IMR-90 (cell line): ENCODE results near the gene ROS1. TPM values are rescaled to one million over a fixed set of nuclear protein-coding genes. Genes with fewer than 3 reads are reported as not detected.

Source experiments
- ATAC-seq: fragments of 200-7000 bp; cut with Tn5 transposase; 2 replicates; pipeline ENCODE4 v1.9.1; 2020; ENCODE audit warnings: low read depth, mild to moderate bottlenecking, moderate library complexity
- BruUV-seq: library from RNA; stranded (reverse); fragments of 400-500 nt; replicated peaks from 2 replicates; lab custom pipeline; 2021; lab: Mats Ljungman, UMichigan
- CTCF ChIA-PET: fragments of 300-600 bp; formaldehyde crosslinking; extraction: SDS; loops from one replicate; lab custom pipeline; 2021; ENCODE audit warnings: antibody characterized with exemption; lab: Yijun Ruan, JAX
- POLR2A ChIA-PET: fragments of 300-600 bp; sonication (Branson Sonifier 250); formaldehyde crosslinking; loops from one replicate; lab custom pipeline; 2022; ENCODE audit warnings: antibody characterized with exemption; ENCODE audit not compliant: unreplicated experiment; lab: Charles Lee
- DNase-seq: peaks from one replicate; pipeline ENCODE4 v3.0.0; 2013
- H2AFZ ChIP-seq: replicated peaks from 2 replicates; pipeline ENCODE3; 2013; ENCODE audit warnings: low read length, mild to moderate bottlenecking; ENCODE audit not compliant: poor library complexity
- H2AK5ac ChIP-seq: 2 replicates; pipeline ENCODE4 v1.6.1; 2013; ENCODE audit warnings: low read depth, low read length, inconsistent platforms
- H2AK9ac ChIP-seq: replicated peaks from 2 replicates; pipeline ENCODE3; 2013; ENCODE audit warnings: mild to moderate bottlenecking, low read depth, low read length, moderate library complexity; ENCODE audit not compliant: poor library complexity
- H2BK120ac ChIP-seq: 2 replicates; pipeline ENCODE4 v1.6.1; 2013; ENCODE audit warnings: low read depth, low read length, inconsistent platforms
- H2BK15ac ChIP-seq: 3 replicates; pipeline ENCODE4 v1.6.1; 2013; ENCODE audit warnings: low read depth, low read length, inconsistent platforms
- H2BK20ac ChIP-seq: 2 replicates; pipeline ENCODE4 v1.6.1; 2013; ENCODE audit warnings: low read depth, mild to moderate bottlenecking, inconsistent platforms, low read length, moderate library complexity
- H2BK5ac ChIP-seq: 2 replicates; pipeline ENCODE4 v1.6.1; 2013; ENCODE audit warnings: mild to moderate bottlenecking, low read depth, low read length, inconsistent platforms; ENCODE audit not compliant: poor library complexity, severe bottlenecking
- H3K14ac ChIP-seq: replicated peaks from 2 replicates; pipeline ENCODE4 v1.6.1; 2013; ENCODE audit warnings: low read depth, low read length, inconsistent platforms
- H3K18ac ChIP-seq: 2 replicates; pipeline ENCODE4 v1.6.1; 2013; ENCODE audit warnings: low read depth, low read length, control low read depth
- H3K23ac ChIP-seq: 2 replicates; pipeline ENCODE4 v1.6.1; 2013; ENCODE audit warnings: low read depth, low read length, inconsistent platforms
- H3K27ac ChIP-seq: 2 replicates; pipeline ENCODE4 v1.5.1; 2013; ENCODE audit warnings: mild to moderate bottlenecking, control low read depth, low read length; ENCODE audit not compliant: insufficient read depth
- H3K27me3 ChIP-seq: 2 replicates; pipeline ENCODE4 v1.6.1; 2013; ENCODE audit warnings: low read length; ENCODE audit not compliant: control insufficient read depth, insufficient read depth
- H3K36me3 ChIP-seq: 2 replicates; pipeline ENCODE4 v1.6.1; 2013; ENCODE audit warnings: low read length, mixed read lengths; ENCODE audit not compliant: control insufficient read depth, insufficient read depth
- H3K4ac ChIP-seq: 2 replicates; pipeline ENCODE4 v1.6.1; 2013; ENCODE audit warnings: low read depth, low read length, inconsistent platforms
- H3K4me1 ChIP-seq: 2 replicates; pipeline ENCODE4 v1.6.1; 2013; ENCODE audit warnings: low read length, mixed read lengths; ENCODE audit not compliant: control insufficient read depth, insufficient read depth
- H3K4me2 ChIP-seq: 2 replicates; pipeline ENCODE4 v1.6.1; 2013; ENCODE audit warnings: low read depth, mild to moderate bottlenecking, control low read depth, low read length, moderate library complexity
- H3K4me3 ChIP-seq: 2 replicates; pipeline ENCODE4 v1.5.1; 2013; ENCODE audit warnings: low read depth, mild to moderate bottlenecking, control low read depth, low read length, moderate library complexity; ENCODE audit not compliant: insufficient read depth
- H3K56ac ChIP-seq: 2 replicates; pipeline ENCODE4 v1.6.1; 2013; ENCODE audit warnings: low read length, inconsistent platforms; ENCODE audit not compliant: insufficient read depth; ENCODE audit errors: extremely low read depth
- H3K79me1 ChIP-seq, 2 experiments: 2 replicates each; pipeline ENCODE4 v1.6.1; 2013; ENCODE audit warnings: low read length in 2 of 2, inconsistent platforms in 1 of 2, low read depth in 1 of 2
- H3K9ac ChIP-seq: 2 replicates; pipeline ENCODE4 v1.6.1; 2013; ENCODE audit warnings: low read depth, low read length, control low read depth
- H3K9me1 ChIP-seq: 2 replicates; pipeline ENCODE4 v1.6.1; 2013; ENCODE audit warnings: low read length, inconsistent platforms; ENCODE audit not compliant: insufficient read depth
- H3K9me3 ChIP-seq: 2 replicates; pipeline ENCODE4 v1.6.1; 2013; ENCODE audit warnings: low read length; ENCODE audit not compliant: control insufficient read depth, insufficient read depth
- H4K20me1 ChIP-seq: 2 replicates; pipeline ENCODE4 v1.6.1; 2013; ENCODE audit warnings: low read length, inconsistent platforms; ENCODE audit not compliant: insufficient read depth
- H4K5ac ChIP-seq: 2 replicates; pipeline ENCODE4 v1.6.1; 2013; ENCODE audit warnings: mild to moderate bottlenecking, low read depth, low read length, control low read depth
- H4K8ac ChIP-seq, 2 experiments: 2 replicates each; pipeline ENCODE4 v1.6.1; 2013; ENCODE audit warnings: low read depth in 2 of 2, low read length in 2 of 2, control low read depth in 1 of 2, inconsistent platforms in 1 of 2
- H4K91ac ChIP-seq: 2 replicates; pipeline ENCODE4 v1.6.1; 2013; ENCODE audit warnings: low read depth, low read length, inconsistent platforms; ENCODE audit not compliant: insufficient read depth
- CEBPB ChIP-seq: IDR thresholded peaks from 2 replicates; pipeline ENCODE4 v1.6.1; 2012; ENCODE audit warnings: low read depth, low read length, improper control_type of control experiment
- CHD1 ChIP-seq: IDR thresholded peaks from 2 replicates; pipeline ENCODE4 v1.6.1; 2012; ENCODE audit warnings: low read depth, low read length, improper control_type of control experiment
- MAFK ChIP-seq: IDR thresholded peaks from 2 replicates; pipeline ENCODE4 v1.6.1; 2012; ENCODE audit warnings: low read depth, low read length, improper control_type of control experiment
- RAD21 ChIP-seq: IDR thresholded peaks from 2 replicates; pipeline ENCODE4 v1.6.1; 2012; ENCODE audit warnings: low read length, improper control_type of control experiment
- RFX5 ChIP-seq: IDR thresholded peaks from 2 replicates; pipeline ENCODE4 v1.8.0; 2012; ENCODE audit warnings: low read depth, mild to moderate bottlenecking, low read length, moderate library complexity
- SMC3 ChIP-seq: fragments of 150-350 bp; IDR thresholded peaks from 2 replicates; pipeline ENCODE4 v1.6.1; 2016; ENCODE audit warnings: low read depth, mild to moderate bottlenecking, antibody characterized with exemption, low read length, moderate library complexity
- WGBS, 2 experiments: methylation state at CpG; one replicate each; pipeline versions ENCODE4 v1.1.5 to v1.1.7; 2013; ENCODE audit warnings: missing lambda C conversion rate in 2 of 2; ENCODE audit not compliant: insufficient read length in 1 of 2; ENCODE audit errors: extremely low coverage in 2 of 2; 5-methylcytosine and 5-hydroxymethylcytosine counted together
- dilution Hi-C: fragments of 300-500 bp; cut with HindIII; formaldehyde crosslinking; loops from one replicate; pipeline ENCODE4 v1.14.3; 2018; ENCODE audit warnings: low sequenced_read_pairs; ENCODE audit not compliant: unreplicated experiment
- in situ Hi-C: fragments of 300-500 bp; cut with MboI; formaldehyde crosslinking; loops from 3 replicates; pipeline ENCODE4 v1.14.3; 2019; ENCODE audit warnings: low sequenced_read_pairs, inconsistent platforms, mixed read lengths
- intact Hi-C: fragments of 100-400 bp; cut with micrococcal nuclease; formaldehyde crosslinking; loops from 2 replicates; pipeline ENCODE4 v1.10.0; 2022
- polyA plus RNA-seq, 3 experiments: library from polyadenylated mRNA; depleted of rRNA; stranded (reverse); fragments of >200 nt; gene quantifications; 2 replicates each; pipeline ENCODE4 v1.2.3, GENCODE V29; 2012; ENCODE audit warnings: low replicate concordance in 1 of 3
- total RNA-seq: library from RNA; depleted of rRNA; stranded (reverse); fragments of >200 nt; gene quantifications from 2 replicates; pipeline ENCODE4 v1.2.3, GENCODE V29; 2012

ROS1 gene
- total and polyA plus RNA-seq, 2 of the 4 experiments (the other 2 are of a cell fraction) = under 0.01 to 0.03 TPM

GRCh38 chr6:117441824-117442264 lies 16.1 kb upstream of the ROS1 start:
- H3K9me3 ChIP-seq = peaks cover 2% of the 10 kb centered on the region; the same call in 1 of the 2 replicates
- H3K36me3 ChIP-seq = no peaks in the 10 kb centered on the region
- H3K23ac ChIP-seq = no peak overlapping the region
- dilution Hi-C loops = no loop called here
- peaks cover 5% of the 10 kb centered on the region; the same call in 1 of the 2 replicates for H3K4me1 ChIP-seq
- no peak overlapping the region for H2BK20ac ChIP-seq
- no peak overlapping the region; the same call in none of the 2 replicates for H2BK120ac ChIP-seq
- peak overlapping the region in 1 of 2 experiments; percentile 39; a peak in 1 of 4 replicates for H4K8ac ChIP-seq
- H3K9ac ChIP-seq = no peak overlapping the region
- no peak overlapping the region for H2AK9ac ChIP-seq
- DNase-seq (peak; percentile 68), ATAC-seq (peak; percentile 40)
- peak overlapping the region; percentile 85 for H2BK5ac ChIP-seq
- no peak overlapping the region for H3K14ac ChIP-seq
- no peak overlapping the region for H3K4me3 ChIP-seq
- WGBS, 2 experiments = no CpG with 5 or more reads among the region's 2 CpGs
- BruUV-seq = no TSS peak
- no peak overlapping the region; the same call in 1 of the 2 replicates for H3K18ac ChIP-seq
- H2AFZ ChIP-seq = no peak overlapping the region
- no peak overlapping the region for H4K5ac ChIP-seq
- no peaks in the 10 kb centered on the region for H3K27me3 ChIP-seq
- ChIA-PET POLR2A (no interaction called here), CTCF (interaction anchor here (1.1 kb wide), 1 partner anchor 16 kb away, joined by 4 read pairs; no protein-coding TSS in a partner anchor)
- H3K27ac ChIP-seq = peak overlapping the region; percentile 37; the same call in 1 of the 2 replicates
- in situ Hi-C loops = no loop called here
- no peak overlapping the region for H3K4me2 ChIP-seq
- H3K4ac ChIP-seq = no peak overlapping the region
- no peaks in the 10 kb centered on the region for H4K20me1 ChIP-seq
- no peak overlapping the region for H2BK15ac ChIP-seq
- intact Hi-C loops = no loop called here
- no peaks in the 10 kb centered on the region; a peak in 1 of 4 replicates for H3K79me1 ChIP-seq
- H4K91ac ChIP-seq = peak overlapping the region; percentile 14; the same call in 1 of the 2 replicates
- no peak for TF ChIP-seq SMC3
- no peak for TF ChIP-seq RFX5
- TF ChIP-seq MAFK = no peak
- no peak for TF ChIP-seq CHD1
- peak; percentile 94 for TF ChIP-seq CEBPB
- TF ChIP-seq RAD21 = no peak
- H2AK5ac ChIP-seq = 0 out of 2 replicates have a peak overlapping the region, but pooled peaks have one; percentile 43
- H3K9me1 ChIP-seq = no peaks in the 10 kb centered on the region
- no peak overlapping the region; the same call in 1 of the 2 replicates for H3K56ac ChIP-seq
